Measurements from ENCODE around the gene NEO1. TPM values are rescaled to one million over a fixed set of nuclear protein-coding genes. Genes with fewer than 3 reads are reported as not detected.

NEO1 gene
- total RNA-seq, 1 donor from 2014 or later: 14.4 TPM

DNA sequence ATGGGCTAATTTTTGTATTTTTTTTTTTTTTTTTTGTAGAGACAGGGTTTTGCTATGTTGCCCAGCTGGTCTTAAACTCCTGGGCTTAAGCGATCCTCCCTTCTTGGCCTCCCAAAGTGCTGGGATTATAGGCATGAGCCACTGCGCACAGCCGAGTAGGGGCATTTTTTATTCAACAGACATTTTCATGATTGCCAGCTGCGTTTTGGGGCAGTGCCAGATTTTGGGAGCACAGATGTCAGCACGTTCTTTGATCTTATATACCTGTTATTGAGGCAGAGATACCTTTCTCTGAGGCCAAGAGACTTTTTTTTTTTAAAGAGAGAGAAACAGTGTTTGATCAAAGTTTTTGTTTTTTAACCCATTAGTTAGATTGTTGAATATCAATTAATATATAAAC lies 16.8 kb downstream of the NEO1 start:
- DNase-seq: no peak
- intact Hi-C loops (cut with micrococcal nuclease): no loop called here
- ATAC-seq: no peak

DNA sequence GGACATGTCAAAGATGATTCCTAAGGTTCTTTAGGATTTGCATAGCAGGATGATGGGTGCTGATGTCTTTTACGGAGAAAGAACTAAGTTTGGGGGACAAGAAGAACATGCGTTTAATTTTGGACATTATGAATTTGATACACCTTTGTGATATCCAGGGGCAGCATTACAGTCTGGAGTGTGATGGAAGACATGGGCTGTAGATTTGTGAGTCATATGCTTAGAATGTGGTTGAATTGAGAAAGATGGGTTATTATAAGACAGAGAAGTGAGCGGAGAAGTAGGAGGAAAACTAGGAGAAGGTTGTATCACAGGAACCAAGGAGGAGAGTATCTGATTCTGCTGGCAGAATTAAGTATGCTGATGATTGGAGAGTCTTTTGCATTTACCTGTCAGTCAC lies 20.6 kb downstream of the NEO1 start:
- intact Hi-C loops (cut with micrococcal nuclease): no loop called here
- ATAC-seq: no peak

DNA sequence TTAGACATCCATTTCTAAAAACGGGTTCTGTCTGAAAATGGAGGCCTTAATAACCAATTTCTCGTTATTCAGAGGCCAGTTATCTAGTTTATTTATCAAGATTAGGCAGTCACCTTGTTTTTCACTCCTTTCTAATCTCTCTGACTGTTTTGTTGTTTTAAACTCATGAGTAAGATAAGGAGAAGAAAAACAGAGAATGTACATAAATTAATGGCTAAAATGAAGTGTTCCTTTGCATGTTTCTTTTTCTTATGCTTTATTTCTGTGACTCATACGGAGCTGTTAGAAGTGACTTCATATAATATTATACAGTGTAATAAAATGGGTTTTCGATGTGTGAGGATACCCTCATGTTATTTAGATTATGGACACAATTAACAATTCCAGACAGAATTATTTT lies 22.0 kb downstream of the NEO1 start:
- intact Hi-C loops (cut with micrococcal nuclease): no loop called here
- DNase-seq (no peak), ATAC-seq (no peak)

More for the DNA sequence above, 20.6 kb downstream of the NEO1 start:
- DNase-seq: no peak

DNA sequence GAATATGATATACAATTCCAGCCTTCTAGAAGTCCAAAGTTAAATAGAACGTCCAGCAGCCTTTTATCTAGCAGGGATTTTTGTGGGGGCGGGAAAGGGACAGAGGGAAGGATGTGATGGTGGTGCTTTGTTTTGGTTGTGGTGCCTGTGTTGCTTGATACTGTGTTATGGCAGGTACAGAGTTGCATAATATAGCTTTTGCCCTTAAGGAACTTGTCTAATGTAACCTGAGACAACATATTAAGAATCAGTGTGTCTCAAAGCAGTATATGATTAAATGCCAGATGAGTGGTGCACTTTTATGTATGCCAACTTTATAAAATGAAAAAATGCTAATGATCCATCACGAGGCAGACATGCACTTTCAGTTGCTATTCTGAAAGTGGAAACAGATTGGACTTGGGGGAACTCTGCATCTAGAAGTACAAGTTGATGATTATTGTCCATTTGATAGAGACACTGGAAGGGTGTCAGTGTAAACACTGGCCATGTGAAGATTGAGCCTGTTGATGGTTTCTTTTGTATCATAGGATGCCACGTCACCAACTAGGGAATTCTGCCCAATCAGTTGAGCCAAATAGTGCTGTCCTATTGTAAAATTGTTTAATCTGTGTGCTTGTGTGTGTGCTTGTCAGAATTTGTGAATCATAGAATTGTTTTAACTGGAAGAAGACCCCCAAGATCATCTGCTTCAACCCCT lies 23.0 kb downstream of the NEO1 start:
- ATAC-seq (no peak), DNase-seq (no peak)
- intact Hi-C loops (cut with micrococcal nuclease): loop anchor here (5.0 kb wide), 1 partner anchor 353 kb away; no protein-coding TSS in a partner anchor

DNA sequence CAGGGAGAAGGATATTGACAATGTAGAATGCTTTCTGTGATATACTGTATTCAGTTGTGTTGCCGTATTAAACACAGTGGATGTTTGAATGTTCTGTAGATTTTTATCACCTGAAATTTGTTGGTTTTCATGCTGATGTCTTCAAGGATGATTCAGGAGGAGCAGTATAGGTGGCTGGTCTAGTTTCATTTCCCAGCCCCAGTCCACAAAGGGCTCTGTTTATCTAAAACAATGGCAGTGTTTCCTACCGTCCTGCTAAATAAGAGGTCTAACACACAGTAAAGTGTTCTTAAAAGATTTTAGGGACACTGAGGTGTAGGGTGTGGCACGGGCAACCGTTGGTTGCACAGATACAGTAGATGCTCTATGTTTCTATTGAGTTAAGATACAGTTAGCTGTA lies 26.0 kb downstream of the NEO1 start:
- ATAC-seq (no peak), DNase-seq (no peak)
- intact Hi-C loops (cut with micrococcal nuclease): loop anchor here (5.0 kb wide), 1 partner anchor 356 kb away; no protein-coding TSS in a partner anchor

DNA sequence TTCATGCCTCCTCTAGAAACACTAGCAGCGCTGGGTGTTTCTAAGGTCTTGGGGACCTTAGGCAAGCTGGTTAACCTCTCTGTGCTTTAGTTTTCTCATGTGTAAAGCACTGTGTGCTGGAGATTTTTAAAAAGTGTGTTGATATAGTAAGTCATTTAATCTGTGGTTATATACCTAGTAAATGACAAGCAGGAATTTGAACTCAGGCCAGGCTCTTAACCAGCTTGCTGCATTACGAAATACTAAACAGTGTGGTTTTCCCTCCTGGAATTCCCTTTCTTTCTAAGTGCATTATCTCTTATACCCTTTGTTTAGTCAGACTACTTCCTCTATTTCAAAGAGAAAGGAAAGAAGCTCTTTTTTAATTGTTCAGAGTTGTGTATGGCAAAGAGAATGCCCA lies 26.5 kb downstream of the NEO1 start:
- intact Hi-C loops (cut with micrococcal nuclease): loop anchor here (5.0 kb wide), 1 partner anchor 356 kb away; no protein-coding TSS in a partner anchor
- DNase-seq: no peak
- no peak for ATAC-seq

DNA sequence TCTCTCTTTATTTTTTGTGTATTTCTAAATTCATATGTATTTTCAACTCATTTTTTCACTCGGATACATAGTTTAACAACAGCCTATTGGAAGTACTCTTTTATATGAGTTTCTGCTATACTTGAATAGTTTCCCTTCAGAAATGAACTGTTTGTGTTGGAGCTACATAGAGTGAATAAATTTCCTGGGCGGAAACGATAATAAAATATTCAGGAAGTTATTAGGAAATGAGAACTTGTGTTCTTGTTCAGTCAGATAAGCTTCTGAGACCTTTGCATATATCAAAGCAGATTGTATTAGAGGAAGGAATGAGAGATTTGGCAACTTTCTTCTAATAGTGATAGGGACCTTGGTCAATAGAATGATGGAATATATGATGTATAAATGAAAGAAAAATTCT lies 27.3 kb downstream of the NEO1 start:
- ATAC-seq (no peak), DNase-seq (no peak)
- intact Hi-C loops (cut with micrococcal nuclease): loop anchor here (5.0 kb wide), 1 partner anchor 357 kb away; no protein-coding TSS in a partner anchor

DNA sequence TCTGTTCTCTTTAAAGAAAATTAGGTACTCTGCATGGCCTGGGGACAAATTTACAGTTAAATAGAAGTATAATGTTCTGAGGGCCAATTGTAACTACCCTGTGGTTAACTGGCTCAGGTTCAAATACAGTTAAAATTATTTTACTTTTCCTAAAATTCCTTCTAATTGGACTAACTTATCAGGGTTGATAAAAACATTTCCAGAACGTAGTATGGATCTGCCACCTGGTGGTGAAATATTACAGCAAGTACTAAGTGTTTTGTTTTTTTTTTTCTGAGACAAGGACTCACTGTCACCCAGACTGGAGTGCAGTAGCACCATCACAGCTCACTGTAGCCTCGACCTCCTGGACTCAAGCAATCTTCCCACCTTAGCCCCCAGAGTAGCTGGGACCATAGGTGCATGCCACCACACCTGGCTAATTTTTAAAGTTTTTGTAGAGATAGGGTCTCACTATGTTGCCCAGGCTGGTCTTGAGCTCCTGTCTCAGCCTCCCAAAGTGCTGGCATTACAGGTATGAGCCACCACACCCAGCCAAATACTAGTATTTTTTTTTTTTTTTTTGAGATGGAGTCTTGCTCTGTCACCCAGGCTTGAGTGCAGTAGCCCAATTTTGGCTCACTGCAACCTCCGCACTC lies 29.2 kb downstream of the NEO1 start:
- intact Hi-C loops (cut with micrococcal nuclease): loop anchor here (10.0 kb wide), 1 partner anchor 287 kb away; no protein-coding TSS in a partner anchor
- peak; percentile 31 for ATAC-seq
- no peak for DNase-seq

DNA sequence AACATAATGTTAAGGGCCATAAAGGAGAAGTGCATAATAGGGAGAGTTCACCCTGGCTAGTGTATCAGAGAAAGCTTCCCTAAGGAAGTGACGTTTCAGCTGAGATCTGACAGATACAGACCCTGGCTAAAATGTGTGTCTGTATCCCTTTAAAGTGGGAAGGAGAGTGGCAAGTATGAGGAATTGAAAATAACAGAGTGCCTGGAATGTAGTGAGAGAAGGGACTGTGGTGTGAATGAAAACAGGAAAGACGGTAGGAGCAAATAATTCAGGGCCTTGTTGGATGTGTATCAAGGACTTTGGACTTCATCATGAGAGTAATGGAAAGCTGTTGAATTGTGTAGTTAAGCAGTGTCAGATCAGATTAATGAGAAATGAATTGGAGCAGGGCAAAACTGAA lies 30.5 kb downstream of the NEO1 start:
- no peak for ATAC-seq
- intact Hi-C loops (cut with micrococcal nuclease): loop anchor here (10.0 kb wide), 1 partner anchor 288 kb away; no protein-coding TSS in a partner anchor
- DNase-seq: no peak

DNA sequence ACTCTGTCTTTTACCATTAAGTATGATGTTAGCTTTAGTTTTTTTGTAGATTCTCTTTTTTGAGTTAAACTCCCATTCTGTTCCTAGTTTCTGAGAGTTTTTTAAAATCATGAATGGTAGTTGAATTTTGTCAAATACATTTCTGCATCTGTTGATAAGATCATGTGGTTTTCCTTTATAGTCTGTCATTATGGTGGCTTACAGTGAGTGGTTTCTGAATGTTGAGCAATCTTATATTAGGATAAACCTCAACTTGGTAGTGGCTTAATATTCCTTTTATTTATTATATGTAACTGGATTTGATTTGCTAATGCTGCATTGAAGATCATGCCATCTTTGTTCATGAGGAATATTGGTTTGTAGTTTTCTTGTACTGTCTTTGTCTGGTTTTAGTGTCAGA lies 34.8 kb downstream of the NEO1 start:
- DNase-seq: no peak
- intact Hi-C loops (cut with micrococcal nuclease): loop anchor here (10.0 kb wide), 1 partner anchor 292 kb away; no protein-coding TSS in a partner anchor
- ATAC-seq: no peak

DNA sequence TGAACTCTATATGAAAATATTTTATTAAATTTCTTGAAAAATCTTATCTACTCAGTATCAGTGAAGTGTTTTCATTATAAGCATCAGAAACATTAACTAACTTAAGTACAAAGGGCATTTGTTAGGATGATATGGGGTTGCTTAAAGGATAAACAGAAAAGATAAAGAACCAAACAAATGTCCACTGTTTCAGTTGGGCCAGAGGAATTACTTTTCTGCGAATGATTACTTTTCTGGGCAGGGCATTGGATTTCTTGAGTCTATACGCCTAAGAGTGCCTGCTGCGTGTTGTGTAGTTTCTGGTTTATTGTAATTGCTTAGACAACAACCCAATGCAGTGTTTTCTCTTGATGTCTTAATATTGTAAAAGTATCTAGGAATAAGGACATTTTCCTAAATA lies 52.8 kb downstream of the NEO1 start:
- intact Hi-C loops (cut with micrococcal nuclease): no loop called here
- no peak for ATAC-seq
- DNase-seq: no peak

DNA sequence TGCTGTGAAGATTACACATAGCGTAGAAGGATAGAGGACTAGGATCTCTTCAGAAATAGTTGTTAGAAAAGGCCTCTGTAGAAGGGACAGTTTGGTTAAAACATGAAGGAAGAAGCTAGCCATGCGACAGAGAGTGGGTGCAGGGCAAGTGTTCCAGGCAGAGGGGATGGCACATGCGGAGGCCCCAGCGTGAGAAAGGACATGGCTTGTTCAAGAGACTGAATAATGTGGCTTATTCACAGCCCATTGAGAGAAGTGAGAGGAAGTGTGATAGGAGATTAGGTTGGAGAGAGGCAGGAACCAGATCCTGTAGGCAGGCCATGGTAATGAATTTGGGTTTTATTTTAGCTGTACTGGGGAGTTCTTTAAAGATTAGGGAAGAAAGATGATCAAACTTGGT lies 56.4 kb downstream of the NEO1 start:
- intact Hi-C loops (cut with micrococcal nuclease): no loop called here
- no peak for DNase-seq
- ATAC-seq: no peak

DNA sequence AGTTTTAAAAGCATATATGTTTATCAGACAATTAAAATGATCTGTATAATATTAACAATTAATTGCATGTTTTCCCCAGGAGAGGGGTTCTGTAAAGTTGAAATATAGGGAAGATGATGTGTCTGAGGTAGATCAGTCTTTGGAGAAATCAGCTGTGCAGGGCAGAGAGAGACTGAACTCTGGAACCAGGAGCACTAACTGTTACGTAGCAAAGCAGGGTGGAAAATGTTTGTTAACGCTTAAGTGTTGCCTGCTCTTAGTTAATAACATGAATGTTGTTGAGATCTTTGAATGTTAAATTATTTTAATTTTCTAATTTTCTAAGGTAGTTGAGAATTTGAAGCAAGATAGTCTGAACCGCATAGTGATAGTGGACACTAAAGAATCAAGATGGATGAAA lies 57.5 kb downstream of the NEO1 start:
- no peak for ATAC-seq
- DNase-seq: no peak
- intact Hi-C loops (cut with micrococcal nuclease): no loop called here

DNA sequence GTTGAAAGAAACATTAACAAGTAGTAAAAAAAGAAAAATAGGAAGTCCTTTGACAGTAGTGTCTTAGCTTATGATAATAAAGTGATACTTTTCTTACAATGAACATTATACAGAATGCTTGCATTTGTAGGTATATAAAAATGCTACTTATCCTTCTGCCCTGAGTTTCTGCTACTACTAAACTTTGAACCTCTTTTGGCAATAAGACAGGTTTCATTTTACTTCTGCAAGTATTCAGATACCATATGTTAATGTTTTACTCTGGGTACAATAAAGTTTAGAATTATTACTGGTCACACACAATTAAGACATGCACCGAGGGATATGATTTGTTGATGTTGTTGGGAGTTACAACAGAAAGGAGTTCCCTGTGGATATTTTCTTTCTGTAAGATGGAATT lies 57.9 kb downstream of the NEO1 start:
- DNase-seq (no peak), ATAC-seq (no peak)
- intact Hi-C loops (cut with micrococcal nuclease): no loop called here

DNA sequence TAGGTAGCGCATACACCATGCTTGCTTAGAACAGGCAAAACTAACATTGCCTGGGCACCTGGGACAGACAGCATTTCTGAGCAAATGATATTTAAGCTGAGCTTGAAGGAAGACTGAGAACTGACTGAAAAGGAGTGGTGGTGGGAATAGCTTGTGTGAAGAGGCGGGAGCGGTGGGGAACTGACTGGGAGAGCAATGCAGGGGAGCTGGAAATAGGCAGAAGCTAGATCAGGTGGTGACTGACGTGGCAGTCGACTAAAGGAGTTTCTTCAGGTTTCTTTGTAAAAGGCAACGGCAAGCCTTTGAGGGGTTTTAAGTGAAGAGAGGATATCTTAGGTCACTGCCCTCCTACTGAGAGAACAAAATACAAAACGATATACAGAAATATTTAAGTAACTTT lies 61.8 kb downstream of the NEO1 start:
- DNase-seq (no peak), ATAC-seq (no peak)
- intact Hi-C loops (cut with micrococcal nuclease): no loop called here

DNA sequence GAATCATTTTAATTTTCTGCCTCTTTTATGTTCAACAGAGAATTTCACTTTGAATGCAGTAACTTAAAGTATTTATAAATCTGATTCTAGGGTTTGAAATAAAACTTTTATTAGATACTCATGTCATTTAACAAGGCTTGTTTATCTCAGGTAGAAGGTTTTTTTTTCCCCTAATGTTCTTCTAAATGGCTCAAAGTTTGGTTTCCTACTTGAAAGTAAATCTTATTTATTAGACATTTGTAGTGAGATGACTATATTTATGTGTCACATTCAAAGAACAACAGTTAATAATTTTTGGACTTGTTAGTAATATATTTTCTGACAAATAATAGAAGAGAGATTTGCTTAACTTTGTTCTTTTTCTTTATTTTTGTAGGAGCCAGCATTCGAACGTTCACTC lies 63.9 kb downstream of the NEO1 start:
- ATAC-seq: no peak
- intact Hi-C loops (cut with micrococcal nuclease): no loop called here

DNA sequence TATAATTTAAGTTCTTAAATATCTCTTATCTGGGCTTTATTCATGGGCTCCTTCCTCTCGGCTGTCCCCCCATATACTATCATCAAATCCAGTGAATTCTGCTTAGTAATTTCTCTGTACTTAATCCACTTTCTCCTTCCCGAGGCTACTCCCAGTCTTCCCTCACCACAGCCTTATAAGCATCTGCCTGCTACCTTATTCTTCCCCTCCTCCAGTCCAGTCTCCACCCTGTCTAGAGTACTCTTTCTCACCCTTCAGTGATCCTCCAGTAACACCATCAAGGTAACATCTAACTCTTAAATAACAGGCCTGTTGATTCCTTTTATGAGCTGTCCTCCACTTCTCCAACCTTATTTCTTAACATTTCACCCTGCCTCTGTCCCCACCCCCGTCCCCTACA lies 65.8 kb downstream of the NEO1 start:
- intact Hi-C loops (cut with micrococcal nuclease): no loop called here
- no peak for DNase-seq
- no peak for ATAC-seq

More for the DNA sequence above, 63.9 kb downstream of the NEO1 start:
- DNase-seq: no peak

DNA sequence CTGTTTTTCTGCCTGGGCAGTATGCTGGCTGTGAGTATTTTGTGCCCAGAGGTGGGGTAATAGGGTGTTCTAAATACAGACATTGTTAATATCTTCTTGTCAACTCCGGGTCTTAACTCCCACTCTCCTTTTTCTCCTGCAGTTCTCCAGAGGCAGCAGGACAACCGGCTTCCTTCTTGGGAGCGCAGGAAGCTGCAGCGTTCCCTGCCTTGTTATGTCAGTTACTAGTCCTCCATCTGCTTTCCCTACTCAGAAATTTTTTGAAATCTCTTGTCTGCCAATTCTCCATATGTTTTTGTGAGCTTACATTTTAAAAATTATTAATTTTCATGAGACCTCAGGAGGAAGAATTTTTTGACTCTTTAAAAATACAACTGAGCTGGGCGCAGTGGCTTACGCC lies 67.2 kb downstream of the NEO1 start:
- ATAC-seq (no peak), DNase-seq (no peak)
- intact Hi-C loops (cut with micrococcal nuclease): no loop called here

DNA sequence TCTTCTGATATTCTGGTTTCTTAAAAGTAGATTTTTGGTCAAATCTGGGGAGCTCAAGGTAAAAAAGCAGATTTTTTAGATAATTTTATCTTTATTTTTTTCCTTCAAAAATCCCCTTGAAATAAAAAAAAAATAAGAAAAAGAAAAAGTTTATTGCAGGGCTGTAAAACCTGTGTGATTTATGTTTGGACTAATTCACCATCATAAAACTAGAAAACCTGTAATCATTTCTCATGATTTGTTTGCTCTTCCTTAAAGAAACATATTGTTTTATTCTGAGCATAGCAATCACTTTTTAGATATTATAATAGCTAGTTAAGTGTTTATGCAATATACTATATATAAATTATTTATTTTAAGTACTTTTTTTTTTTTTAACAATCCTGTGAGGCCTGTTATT lies 68.0 kb downstream of the NEO1 start:
- ATAC-seq: no peak
- intact Hi-C loops (cut with micrococcal nuclease): no loop called here
- DNase-seq: no peak

DNA sequence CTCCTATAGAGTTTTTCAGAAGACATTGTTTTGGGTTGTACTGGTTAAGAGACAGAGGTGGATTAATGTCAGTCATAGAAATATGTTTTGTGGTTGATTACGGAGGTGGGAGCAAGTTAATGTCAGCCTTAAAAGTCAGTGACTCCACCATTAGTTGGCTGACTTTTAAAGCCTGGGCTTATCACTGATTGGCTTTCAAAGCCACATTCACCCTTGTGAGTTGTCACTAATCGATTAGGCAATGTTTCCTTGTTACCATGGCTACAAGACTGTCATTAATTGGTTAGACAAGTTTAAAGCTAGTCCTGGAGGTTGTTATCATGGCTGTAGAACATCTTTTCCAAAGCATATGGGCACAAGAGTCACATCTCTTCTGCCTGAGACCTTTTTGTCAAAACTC lies 73.0 kb downstream of the NEO1 start:
- DNase-seq (no peak), ATAC-seq (no peak)
- intact Hi-C loops (cut with micrococcal nuclease): no loop called here

Measured in left ventricle myocardium superior (tissue), 1 donor.